ENCODE measurements around the gene UQCC2. TPM values are rescaled to one million over a fixed set of nuclear protein-coding genes. Genes with fewer than 3 reads are reported as not detected.

Gene UQCC2
- total and polyA plus RNA-seq, 2 of the 4 experiments (the other 2 are of a cell fraction) = 13.8 to 34.5 TPM

- no peak for TF ChIP-seq POLR2A (IDR thresholded peaks at IDR 0.05; ENCODE audit: low read depth, low read length)
Measured at GRCh38 chr6:33702345-33702977, 9.0 kb downstream of the UQCC2 start (continued).

GRCh38 chr6:33700391-33701050, 11.0 kb downstream of the UQCC2 start:
- dilution Hi-C loops (cut with HindIII; ENCODE audit: low sequenced_read_pairs, unreplicated experiment) (no loop called here), in situ Hi-C loops (cut with MboI; ENCODE audit: low sequenced_read_pairs) (loop anchor here (5.0 to 10.0 kb wide), 2 partner anchors 113 to 246 kb away; partner anchors contain the start of gene ZBTB9), intact Hi-C loops (cut with micrococcal nuclease) (loop anchor here (1.0 kb wide), 2 partner anchors 111 to 115 kb away; no protein-coding TSS in a partner anchor)
- H3K23ac ChIP-seq (ENCODE audit: low read depth, low read length) = no peak overlapping the region
- POLR2A ChIA-PET (ENCODE audit: unreplicated experiment) = interaction anchor here (0.6 kb wide), 1 partner anchor 11 kb away, joined by 3 read pairs; no protein-coding TSS in a partner anchor
- 0 out of 2 replicates have a peak overlapping the region, but pooled peaks have one; percentile 14 for H2BK120ac ChIP-seq (ENCODE audit: low read depth, low read length)
- no peak overlapping the region for H3K4ac ChIP-seq (ENCODE audit: low read depth, low read length)
- H2BK5ac ChIP-seq (ENCODE audit: low read depth, low read length, poor library complexity, severe bottlenecking) = no peak overlapping the region
- no peaks in the 10 kb centered on the region for H3K9me3 ChIP-seq (ENCODE audit: control insufficient read depth, insufficient read depth, low read length)
- WGBS, 2 experiments (ENCODE audit: extremely low coverage in 2 of 2, insufficient read length in 1 of 2) = no CpG with 5 or more reads among the region's 10 CpGs
- peaks cover 5 to 38% of the 10 kb centered on the region in 2 experiments; a peak in 2 of 4 replicates for H3K79me1 ChIP-seq (ENCODE audit: low read depth in 1 of 2, low read length in 2 of 2)
- no peak overlapping the region for H3K14ac ChIP-seq (replicated peaks; ENCODE audit: low read depth, low read length)
- H3K4me1 ChIP-seq (ENCODE audit: control insufficient read depth, insufficient read depth, low read length) = peaks cover 11% of the 10 kb centered on the region
- H2AFZ ChIP-seq (replicated peaks; ENCODE audit: low read length, poor library complexity) = peak overlapping the region; percentile 53
- peak; percentile 70 for DNase-seq
- H4K5ac ChIP-seq (ENCODE audit: low read depth, low read length) = no peak overlapping the region
- H3K36me3 ChIP-seq (ENCODE audit: control insufficient read depth, insufficient read depth, low read length) = peaks cover 13% of the 10 kb centered on the region
- H2BK20ac ChIP-seq (ENCODE audit: low read depth, low read length) = no peak overlapping the region
- H3K18ac ChIP-seq (ENCODE audit: low read depth, low read length) = no peak overlapping the region
- H2BK15ac ChIP-seq (ENCODE audit: low read depth, low read length) = no peak overlapping the region
- H3K27ac ChIP-seq (ENCODE audit: insufficient read depth, low read length) = no peak overlapping the region
- CTCF ChIA-PET = interaction anchor here (0.6 to 2.7 kb wide), 5 partner anchors 9 to 461 kb away, joined by 3 to 21 read pairs (median 4); partner anchors contain the start of gene UQCC2
- no peaks in the 10 kb centered on the region for H3K27me3 ChIP-seq (ENCODE audit: control insufficient read depth, insufficient read depth, low read length)
- no peak overlapping the region for H2AK5ac ChIP-seq (ENCODE audit: low read depth, low read length)
- no peak overlapping the region for H3K56ac ChIP-seq (ENCODE audit: extremely low read depth, insufficient read depth, low read length)
- H2AK9ac ChIP-seq (replicated peaks; ENCODE audit: low read depth, low read length, poor library complexity) = peak overlapping the region; percentile 57
- H4K91ac ChIP-seq (ENCODE audit: insufficient read depth, low read depth, low read length) = no peak overlapping the region
- H3K9ac ChIP-seq (ENCODE audit: low read depth, low read length) = 0 out of 2 replicates have a peak overlapping the region, but pooled peaks have one; percentile 1
- no TSS peak for BruUV-seq (replicated peaks)
- peak; percentile 80 for ATAC-seq (ENCODE audit: low read depth)
- peaks cover 11% of the 10 kb centered on the region for H3K9me1 ChIP-seq (ENCODE audit: insufficient read depth, low read length)
- H4K8ac ChIP-seq (ENCODE audit: low read depth in 2 of 2, low read length in 2 of 2) = no peak overlapping the region
- no peak overlapping the region for H3K4me2 ChIP-seq (ENCODE audit: low read depth, low read length)
- peaks cover 8% of the 10 kb centered on the region; the same call in 1 of the 2 replicates for H4K20me1 ChIP-seq (ENCODE audit: insufficient read depth, low read length)
- no peak overlapping the region for H3K4me3 ChIP-seq (ENCODE audit: insufficient read depth, low read depth, low read length)
- TF ChIP-seq MAZ (IDR thresholded peaks at IDR 0.05; ENCODE audit: borderline replicate concordance, low read depth, low read length) (no peak), RCOR1 (IDR thresholded peaks at IDR 0.05; ENCODE audit: insufficient replicate concordance, low read length) (no peak), ELK1 (IDR thresholded peaks at IDR 0.05; ENCODE audit: borderline replicate concordance, low read depth, low read length) (no peak), CTCF (conservative IDR thresholded peaks at IDR 0.05; ENCODE audit: low read depth, low read length) (peak; percentile 75), MXI1 (IDR thresholded peaks at IDR 0.05; ENCODE audit: borderline replicate concordance, low read depth, low read length) (no peak), CEBPB (IDR thresholded peaks at IDR 0.05; ENCODE audit: low read depth, low read length) (no peak), RFX5 (IDR thresholded peaks at IDR 0.05; ENCODE audit: low read depth, low read length) (no peak), USF2 (IDR thresholded peaks at IDR 0.05; ENCODE audit: low read depth, low read length) (no peak), FOS (IDR thresholded peaks at IDR 0.05; ENCODE audit: low read depth, low read length) (no peak), CHD1 (IDR thresholded peaks at IDR 0.05; ENCODE audit: low read depth, low read length) (no peak)

Measured in IMR-90 (cell line).